HG02610 (cell line): Measurements from ENCODE around the gene SYNPR.

Experiments
- ATAC-seq: cut with Tn5 transposase; IDR thresholded peaks from one replicate; pipeline ENCODE4 v1.9.1; 2021; ENCODE audit warnings: mild to moderate bottlenecking, moderate library complexity; ENCODE audit not compliant: unreplicated experiment

The SYNPR gene

DNA sequence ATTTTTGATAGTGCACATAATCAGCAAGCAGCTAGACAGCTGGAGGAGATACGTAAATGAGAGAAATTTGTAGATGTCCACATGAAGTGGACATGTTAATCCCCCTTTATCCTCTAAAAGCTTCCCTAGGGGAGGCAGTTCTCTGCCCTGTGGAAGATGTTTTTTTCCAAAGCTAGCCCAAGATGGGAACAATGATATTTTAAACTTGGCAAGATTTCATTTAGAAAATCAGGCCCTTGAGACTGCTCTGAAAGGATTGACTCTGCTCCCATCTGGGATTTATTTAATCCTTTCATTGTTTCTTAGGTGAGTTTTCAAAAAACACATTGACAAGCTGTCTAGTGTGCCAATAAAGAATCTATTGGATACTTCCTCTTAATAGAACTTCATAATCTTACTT is 92.0 kb downstream of the SYNPR start:
- no peak for ATAC-seq

DNA sequence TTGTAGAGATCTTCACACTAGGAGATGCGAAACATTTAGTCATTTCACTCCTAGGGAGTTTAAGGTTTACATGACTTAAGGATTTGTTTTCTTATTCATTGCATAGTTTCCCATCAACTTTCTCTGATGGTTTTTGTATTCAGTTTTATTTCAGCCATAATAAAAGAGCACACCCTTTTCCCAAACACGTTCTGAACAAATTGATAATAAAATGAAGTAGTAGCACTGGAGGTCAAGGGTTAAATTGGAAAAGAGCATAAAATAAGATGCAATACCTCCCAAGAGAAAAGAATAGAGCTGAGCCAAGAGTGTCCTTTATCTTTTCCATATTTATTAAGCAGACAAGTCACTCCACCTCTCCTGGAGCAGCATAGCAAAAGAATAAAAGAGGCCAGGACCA is 104.9 kb downstream of the SYNPR start:
- no peak for ATAC-seq

- no peak for ATAC-seq
Measured at GRCh38 chr3:63384382-63384781, 106.3 kb downstream of the SYNPR start.

DNA sequence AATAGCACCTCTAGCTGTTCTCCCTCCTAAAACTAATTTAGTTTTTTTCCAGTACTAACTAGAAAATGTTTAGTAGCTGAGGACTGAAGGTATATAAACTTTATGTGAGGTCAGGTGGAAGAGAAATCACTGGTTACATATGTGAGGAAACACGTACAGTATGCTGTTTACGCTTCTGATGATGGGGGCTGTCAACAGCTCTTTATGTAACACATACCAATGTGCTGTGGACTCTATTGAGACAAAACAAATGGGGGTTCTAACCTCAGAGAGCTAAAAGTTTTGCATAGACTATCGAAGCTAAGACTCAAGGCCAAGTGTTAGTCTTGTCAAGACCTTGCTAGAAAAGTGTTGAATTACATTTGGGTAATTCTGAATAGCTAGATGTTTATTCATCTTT is 107.5 kb downstream of the SYNPR start:
- ATAC-seq = no peak

- no peak for ATAC-seq
Measured at GRCh38 chr3:63386568-63386967, 108.5 kb downstream of the SYNPR start.

GRCh38 chr3:63387568-63387967 is 109.5 kb downstream of the SYNPR start:
- ATAC-seq = no peak

DNA sequence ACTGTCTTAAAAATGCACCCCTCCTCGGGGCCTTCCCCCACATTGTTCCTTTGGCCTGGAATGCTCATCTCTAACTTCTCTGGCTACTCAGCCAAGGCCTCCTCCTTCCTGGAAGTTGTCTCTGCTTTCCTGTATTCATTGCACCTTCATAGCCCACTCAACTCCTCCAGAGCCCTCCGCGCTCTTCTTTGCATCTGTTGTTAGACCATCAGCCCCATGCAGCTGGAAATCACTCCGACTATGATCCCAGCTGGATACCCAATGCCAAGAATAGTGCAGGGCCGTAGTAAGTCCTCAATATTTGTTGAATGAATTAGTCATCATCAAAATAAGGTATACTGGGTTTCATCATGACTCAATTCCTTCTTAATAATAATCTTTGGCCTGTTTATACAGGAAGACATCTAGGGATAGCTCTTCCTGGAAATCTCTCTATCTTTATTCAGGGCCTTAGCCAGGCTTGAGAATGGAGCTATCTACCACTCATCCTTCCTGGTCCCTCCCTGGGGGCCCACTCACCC is 112.7 kb downstream of the SYNPR start:
- no peak for ATAC-seq

DNA sequence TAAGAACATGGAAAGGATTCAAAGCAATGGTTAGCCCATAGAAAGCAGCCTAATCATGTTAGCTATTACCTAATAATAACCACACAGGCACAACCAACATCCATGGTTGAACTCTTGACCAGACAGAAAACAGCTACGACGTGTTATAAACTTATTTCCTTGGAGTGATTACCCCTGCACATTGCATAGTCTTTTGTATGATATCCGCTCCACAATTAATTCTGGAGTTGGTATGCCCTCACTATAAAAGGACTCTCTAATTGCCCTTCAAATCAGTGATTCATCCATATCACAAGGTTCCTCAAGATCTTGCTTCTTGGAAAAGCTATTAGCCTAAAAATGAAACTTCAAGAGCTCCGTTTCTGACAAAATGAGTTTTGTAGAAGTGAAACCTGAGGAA is 117.9 kb downstream of the SYNPR start:
- no peak for ATAC-seq

DNA sequence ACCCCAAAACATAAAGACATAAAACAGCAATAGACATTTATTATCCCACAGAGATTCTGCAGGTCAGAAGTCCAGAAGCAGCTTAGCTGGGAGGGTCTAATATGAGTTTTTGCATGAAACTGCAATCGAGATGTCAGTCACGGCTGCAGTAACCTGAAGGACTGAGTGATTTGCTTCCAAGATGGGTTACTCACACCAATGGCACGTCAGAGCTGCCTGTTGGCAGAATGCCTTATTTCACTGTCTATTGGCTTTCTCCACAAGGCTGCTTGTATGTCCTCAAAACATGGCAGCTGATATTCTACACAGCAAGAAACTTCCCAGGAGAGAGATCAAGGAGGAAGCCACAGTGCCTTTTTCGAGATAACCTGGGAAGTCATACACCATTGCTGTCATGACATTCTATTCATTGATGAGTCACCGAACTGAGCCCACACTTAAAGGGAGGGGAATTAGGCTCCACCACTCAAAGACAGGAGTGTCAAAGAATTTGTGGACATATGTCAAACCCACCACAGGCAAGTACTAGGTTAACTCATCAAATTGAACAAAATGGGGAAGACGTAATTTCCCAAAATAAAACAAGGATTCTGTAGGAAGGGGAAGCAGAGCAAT is 122.2 kb downstream of the SYNPR start:
- no peak for ATAC-seq

DNA sequence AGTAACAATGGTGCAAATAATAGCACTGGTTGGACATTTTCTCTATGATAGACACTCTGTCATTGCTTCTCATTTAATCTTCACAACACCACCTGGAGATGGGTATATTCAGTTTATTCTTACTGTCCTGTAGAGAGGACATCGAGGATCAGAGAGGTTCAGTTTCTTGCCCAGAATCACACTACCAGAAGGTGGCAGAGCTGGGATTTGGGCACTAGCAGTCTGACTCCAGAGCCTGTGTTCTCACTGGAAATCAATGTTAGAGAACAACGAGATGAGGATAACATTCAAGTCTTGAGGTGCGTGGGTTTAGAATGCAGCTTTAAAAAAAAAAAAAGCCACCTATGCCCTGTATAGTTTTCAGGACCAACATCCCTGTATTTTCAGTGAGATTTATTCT is 127.8 kb downstream of the SYNPR start:
- ATAC-seq = no peak

DNA sequence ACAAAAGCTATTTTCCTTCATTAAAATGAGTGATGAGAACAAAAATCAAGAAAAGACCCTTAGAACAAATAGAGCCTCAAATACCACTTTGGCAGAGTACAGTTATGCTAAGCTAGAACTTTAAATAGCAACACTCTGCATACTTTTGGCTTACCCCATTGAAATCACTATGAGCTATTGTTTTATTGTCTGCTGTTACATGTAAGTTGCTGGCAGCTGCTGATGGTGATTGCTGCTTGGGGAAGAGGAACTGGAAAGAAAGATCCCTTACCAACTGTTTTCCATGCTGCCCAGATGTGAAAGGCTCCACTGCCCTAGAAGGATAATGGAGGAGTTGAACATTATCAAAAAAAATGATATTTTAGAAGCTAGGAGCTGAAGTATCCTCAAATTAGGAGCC is 135.4 kb downstream of the SYNPR start:
- no peak for ATAC-seq

DNA sequence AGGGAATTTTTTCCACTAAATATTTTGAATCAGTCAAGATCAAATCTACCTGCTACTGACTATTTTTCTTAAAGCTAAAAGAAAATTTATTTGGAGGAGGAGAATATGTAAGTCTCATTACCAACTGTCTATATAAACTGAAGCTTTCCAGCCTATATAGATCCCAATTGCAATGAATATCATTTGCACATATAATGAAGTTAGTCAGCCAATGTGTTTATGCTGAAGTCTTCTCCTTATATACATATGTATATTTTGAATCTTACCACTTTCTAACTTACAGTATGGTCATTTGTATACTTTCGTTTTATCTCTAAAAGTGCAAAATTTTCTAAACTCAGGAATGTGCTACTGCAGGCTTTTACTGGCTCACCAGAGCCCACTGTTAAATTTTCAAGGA is 136.5 kb downstream of the SYNPR start:
- ATAC-seq = no peak

DNA sequence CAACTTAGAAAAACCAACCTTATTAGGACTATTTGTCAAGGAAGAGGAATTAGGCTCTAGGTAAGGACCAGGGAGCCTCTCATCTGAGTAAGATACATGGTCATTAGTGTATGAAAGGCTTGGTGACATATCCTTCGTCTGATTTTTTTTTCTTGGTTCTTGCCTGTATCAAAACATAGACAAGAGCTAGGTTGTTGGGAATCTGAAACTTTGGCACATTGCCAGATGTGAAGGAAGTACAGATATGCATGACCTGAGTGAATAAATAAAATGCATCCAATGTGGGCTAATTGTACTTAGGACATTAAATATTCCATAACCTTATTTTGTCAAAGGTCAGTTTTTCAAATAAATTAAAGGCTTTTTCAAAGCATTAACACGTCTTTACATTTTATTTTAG is 151.8 kb downstream of the SYNPR start:
- no peak for ATAC-seq

- ATAC-seq = no peak
Measured at GRCh38 chr3:63430875-63431274, 152.8 kb downstream of the SYNPR start.

DNA sequence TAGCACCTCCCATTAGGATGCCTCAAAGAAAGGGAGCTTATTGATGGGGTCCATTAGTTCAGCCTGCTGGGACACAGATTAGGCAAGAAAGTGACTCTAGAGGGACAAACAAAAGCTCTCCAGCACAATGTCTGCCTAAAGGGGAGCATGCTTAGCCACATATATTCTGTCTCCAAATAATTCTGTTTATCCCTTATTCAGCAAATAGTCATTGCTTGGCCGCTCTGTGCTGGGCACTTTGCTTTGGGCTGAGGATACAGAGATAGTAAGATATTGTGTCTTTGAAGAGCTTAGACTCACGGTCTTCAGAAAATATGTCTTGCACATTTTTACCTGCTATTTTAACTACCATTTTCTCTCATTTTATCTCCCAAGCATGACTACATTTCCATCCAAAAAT is 159.8 kb downstream of the SYNPR start:
- ATAC-seq = no peak

- ATAC-seq = no peak
Measured at GRCh38 chr3:63438826-63439371, 160.8 kb downstream of the SYNPR start.

- no peak for ATAC-seq
Measured at GRCh38 chr3:63441262-63441661, 163.2 kb downstream of the SYNPR start.

GRCh38 chr3:63442918-63443317 is 164.8 kb downstream of the SYNPR start:
- ATAC-seq = no peak

- ATAC-seq = no peak
Measured at GRCh38 chr3:63450023-63450422, 171.9 kb downstream of the SYNPR start.

DNA sequence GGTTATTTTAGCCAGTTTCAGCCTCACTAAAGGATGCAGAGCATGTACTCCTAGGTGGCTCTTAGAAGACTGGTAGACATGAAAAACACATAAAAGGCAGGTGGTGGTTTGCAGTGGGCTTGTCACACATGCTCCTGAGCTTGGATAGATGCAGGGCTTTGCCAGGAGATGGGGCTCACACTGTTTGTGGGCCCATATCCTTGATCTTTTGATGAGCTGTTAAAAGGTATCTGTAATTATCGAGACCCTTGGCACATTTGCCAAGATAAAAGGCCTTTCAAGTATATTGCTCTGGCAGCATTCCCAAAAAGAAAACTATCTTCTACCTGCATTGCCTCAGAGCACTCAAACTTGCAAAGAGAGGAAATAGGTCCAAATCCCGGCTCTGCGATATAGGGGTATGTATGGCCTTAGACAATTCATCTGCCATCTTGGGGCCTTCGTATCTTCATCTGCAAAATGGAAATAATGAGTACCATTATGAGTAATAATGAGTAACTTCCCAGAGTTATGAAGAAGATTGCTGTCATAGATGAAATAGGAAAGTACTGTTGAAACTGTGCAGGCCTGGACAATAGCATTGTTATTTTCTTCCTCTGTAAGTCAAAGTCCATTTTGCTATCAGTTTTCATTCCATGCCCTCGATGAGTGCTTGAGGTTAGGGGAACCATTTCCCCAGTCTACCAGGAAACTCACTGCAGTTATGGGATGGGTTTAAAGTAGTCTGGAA is 172.7 kb downstream of the SYNPR start:
- no peak for ATAC-seq

- no peak for ATAC-seq
Measured at GRCh38 chr3:63456901-63457300, 178.8 kb downstream of the SYNPR start.

DNA sequence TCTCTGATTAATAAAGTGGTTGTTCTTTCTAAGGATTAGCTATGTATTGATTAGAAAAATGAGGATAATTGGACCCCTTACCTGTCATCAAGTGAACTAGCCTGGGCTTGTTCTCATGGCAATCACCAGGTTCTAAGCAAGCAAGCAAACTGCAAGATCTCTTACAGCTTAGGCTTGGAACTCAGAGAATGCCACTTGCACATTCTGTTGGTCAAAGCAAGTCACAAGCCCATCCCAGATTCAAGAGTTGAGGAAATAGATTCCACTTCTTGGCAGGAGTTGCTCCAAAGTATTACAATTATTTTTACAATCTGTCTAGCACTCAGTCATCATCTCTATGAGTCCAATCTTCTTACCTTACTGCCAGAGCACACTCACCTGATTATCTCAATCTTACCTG is 180.3 kb downstream of the SYNPR start:
- no peak for ATAC-seq
